Testis (tissue), 2 donors: ENCODE results near the gene KIF1A.

Experiments
- POLR2A ChIP-seq: fragments of 450-650 bp; IDR thresholded peaks from one replicate; pipeline ENCODE4 v1.6.1; 2017; ENCODE audit warnings: antibody characterized with exemption, mild to moderate bottlenecking, moderate library complexity
- TF ChIP-seq, protein P1 (sequence below), 3 experiments: fragments of 450-650 bp in 2 of 3; fragments of 200-600 bp in 1 of 3; sonication (generic) in 1 of 3; IDR thresholded peaks; one replicate each; pipeline ENCODE4 v1.5.1; 2016 to 2019; ENCODE audit warnings: antibody characterized with exemption in 3 of 3, mild to moderate bottlenecking in 2 of 3, moderate library complexity in 1 of 3

- TF ChIP-seq, protein P1, sequence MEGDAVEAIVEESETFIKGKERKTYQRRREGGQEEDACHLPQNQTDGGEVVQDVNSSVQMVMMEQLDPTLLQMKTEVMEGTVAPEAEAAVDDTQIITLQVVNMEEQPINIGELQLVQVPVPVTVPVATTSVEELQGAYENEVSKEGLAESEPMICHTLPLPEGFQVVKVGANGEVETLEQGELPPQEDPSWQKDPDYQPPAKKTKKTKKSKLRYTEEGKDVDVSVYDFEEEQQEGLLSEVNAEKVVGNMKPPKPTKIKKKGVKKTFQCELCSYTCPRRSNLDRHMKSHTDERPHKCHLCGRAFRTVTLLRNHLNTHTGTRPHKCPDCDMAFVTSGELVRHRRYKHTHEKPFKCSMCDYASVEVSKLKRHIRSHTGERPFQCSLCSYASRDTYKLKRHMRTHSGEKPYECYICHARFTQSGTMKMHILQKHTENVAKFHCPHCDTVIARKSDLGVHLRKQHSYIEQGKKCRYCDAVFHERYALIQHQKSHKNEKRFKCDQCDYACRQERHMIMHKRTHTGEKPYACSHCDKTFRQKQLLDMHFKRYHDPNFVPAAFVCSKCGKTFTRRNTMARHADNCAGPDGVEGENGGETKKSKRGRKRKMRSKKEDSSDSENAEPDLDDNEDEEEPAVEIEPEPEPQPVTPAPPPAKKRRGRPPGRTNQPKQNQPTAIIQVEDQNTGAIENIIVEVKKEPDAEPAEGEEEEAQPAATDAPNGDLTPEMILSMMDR (IDR thresholded peaks at IDR 0.05) = no peak
- TF ChIP-seq POLR2A = no peak
Measured at GRCh38 chr2:240861547-240861946, 41.5 kb upstream of the KIF1A start.
